Stimulated activated CD4-positive, alpha-beta T cell treated with anti-CD3 and anti-CD28 coated beads, Interleukin-15, amount 100 ng/mL, for 24 hours (primary cell): ENCODE measurements around the gene USP12.
"Not testable (repeated sequence)": the region's sequence is repeated elsewhere in the genome, so short reads cannot be mapped to it uniquely, and the experiment has no call there.

ENCODE experiments used
- DNase-seq: peaks from one replicate; pipeline ENCODE4 v3.0.0-alpha.2; 2020

The USP12 gene, protein sequence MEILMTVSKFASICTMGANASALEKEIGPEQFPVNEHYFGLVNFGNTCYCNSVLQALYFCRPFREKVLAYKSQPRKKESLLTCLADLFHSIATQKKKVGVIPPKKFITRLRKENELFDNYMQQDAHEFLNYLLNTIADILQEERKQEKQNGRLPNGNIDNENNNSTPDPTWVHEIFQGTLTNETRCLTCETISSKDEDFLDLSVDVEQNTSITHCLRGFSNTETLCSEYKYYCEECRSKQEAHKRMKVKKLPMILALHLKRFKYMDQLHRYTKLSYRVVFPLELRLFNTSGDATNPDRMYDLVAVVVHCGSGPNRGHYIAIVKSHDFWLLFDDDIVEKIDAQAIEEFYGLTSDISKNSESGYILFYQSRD

DNA sequence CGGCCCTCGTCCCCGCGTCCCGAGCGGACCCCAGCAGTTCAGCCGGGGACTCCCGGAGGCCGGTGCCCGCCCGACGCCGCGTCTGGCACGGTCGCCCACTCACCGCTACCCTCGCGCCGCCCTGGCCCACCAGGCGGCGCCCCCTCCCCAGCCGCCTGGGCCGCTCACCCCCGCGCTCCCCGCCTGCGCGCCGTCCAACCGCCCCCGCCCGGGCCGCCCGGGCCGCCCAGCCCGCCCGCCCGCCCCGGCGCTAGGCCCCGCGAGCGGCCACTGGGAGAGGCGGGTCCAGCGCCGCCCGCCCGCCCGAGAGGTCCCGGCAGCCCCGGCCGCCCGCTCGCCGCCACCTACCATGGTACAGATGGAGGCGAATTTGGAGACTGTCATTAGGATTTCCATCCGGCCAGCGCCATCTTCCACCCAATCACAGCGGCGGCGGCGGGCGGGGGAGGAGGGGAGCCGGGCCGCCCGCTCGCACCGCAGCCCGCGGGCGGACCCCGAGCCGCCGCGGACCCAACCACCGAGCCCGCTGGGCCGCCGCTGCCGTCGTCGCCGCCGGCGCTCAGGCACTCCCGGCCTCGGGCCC, at the start of gene USP12:
Gene USP12 (minus strand): TSS at position 568 of the 583 bp plus-strand sequence. CDS start 172 bp downstream, at position 396.
- peak; percentile 52 for DNase-seq

DNA sequence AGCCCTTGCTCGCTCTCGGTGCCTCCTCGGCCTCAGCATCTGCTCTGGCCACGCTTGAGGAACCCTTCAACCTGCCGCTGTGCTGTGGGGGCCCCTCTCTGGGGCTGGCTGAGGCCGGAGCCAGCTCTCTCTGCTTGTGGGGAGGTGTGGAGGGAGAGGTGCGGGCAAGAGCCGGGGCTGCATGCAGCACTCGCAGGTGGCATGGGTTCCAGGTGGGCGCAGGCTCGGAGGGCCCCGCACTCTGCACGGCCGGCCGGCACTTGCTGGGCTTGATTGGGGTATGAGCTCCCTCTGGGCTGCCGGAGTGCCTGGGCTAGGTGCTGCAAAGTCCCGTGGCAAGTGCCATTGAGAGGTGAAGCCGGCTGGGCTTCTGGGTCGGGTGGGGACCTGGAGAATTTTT, 48.0 kb upstream of the USP12 start:
- DNase-seq: no peak

DNA sequence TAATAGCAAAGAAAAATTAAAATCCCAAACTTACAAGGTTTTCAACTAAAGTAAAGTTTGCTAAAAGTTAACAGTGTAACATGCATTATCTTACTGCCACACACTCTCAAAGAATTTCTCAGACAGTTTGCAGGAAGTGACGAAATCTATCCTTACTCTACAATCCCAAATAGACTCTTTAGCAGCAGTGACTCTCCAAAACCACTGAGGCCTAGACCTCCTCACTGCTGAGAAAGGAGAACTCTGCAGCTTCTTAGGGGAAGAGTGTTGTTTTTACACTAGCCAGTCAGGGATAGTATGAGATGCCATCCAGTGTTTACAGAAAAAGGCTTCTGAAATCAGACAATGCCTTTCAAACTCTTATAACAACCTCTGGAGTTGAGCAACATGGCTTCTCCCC, 47.2 kb upstream of the USP12 start:
- DNase-seq: not testable (repeated sequence)

DNA sequence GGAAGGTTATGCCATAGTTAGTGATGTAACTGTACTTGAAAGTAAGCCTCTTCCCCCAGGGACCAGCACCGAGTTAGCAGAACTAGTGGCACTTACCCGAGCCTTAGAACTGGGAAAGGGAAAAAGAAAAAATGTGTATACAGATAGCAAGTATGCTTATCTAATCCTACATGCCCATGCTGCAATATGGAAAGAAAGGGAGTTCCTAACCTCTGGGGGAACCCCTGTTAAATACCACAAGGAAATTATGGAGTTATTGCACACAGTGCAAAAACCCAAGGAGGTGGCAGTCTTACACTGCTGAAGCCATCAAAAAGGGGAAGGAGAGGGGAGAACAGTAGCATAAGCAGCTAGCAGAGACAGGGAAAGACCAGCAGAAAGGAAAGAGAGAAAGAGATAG, 46.2 kb upstream of the USP12 start:
- not testable (repeated sequence) for DNase-seq

DNA sequence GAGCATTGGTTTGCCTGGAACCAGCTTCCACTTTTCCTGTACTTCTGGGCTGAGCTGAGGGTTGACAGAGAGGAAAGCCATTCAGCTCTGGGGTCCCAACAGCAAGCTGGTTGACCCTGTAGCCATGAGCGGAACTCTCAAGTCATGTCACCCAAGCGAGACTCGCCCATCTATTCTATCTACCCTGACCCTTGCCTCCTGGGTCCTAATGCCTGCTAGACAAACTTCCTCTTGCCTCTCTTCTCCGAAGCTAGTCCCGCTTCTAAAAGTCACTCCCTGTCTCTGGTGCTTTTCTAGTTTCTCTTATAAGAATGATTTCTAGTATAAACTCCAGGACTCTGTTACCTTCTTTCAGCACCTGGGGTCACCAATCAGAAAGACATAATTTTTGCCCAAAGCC, 41.8 kb upstream of the USP12 start:
- DNase-seq: not testable (repeated sequence)

DNA sequence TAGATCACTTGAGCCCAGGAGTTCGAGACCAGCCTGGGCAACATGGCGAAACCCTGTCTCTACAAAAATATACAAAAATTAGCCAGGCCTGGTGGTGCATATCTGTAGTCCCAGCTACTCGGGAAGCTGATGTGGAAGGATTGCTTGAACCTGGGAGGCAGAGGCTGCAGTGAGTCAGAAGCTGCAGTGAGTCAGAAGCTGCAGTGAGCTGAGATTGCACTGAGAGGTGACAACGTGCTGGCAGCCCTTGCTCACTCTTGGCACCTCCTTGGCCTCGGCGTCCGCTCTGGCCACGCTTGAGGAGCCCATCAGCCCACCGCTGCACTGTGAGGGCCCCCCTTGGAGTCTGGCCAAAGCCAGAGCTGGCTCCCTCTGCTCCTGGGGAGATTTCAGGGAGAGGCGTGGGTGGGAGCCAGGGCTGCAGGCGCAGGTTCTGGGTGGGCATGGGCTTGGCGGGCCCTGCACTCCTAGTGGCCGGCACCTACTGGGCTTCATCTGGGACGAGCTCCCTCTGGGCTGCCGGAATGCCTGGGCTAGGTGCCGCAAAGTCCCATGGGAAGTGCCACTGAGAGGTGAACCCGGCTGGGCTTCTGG, 40.3 kb upstream of the USP12 start:
- DNase-seq: no peak

DNA sequence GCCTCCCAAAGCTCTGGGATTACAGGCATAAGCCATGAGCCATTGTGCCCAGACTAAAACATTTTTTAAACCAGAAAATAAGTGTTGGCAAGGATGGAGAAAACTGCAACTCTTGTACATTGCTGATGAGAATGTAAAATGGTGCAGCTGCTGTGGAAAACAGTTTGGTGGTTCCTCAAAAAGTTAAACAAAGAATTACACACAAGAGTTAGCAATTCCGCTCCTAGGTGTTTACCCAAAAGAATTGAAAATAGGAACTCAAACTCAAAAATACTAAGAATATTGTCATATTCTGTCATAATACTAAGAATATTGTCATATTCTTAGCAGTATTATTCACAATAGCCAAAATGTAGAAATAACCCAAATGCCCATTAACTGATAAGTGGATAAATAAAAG, 39.7 kb upstream of the USP12 start:
- no peak for DNase-seq

DNA sequence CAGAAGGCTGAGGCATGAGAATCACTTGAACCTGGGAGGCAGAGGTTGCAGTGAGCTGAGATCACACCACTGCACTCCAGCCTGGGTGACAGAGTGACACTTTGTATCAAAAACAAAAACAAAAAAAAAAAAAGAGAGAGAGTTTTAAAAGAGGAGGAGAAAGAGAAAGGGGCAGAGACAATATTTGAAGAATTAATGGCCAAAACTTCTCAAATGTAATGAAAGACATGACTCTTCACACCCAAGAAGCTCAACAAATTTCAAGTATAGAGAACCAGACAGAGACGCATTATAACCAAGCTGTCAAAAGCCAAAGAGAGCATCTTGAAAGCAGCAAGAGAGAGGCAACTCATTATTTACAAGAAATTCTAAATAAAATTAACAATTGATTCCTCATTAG, 36.9 kb upstream of the USP12 start:
- DNase-seq: no peak

DNA sequence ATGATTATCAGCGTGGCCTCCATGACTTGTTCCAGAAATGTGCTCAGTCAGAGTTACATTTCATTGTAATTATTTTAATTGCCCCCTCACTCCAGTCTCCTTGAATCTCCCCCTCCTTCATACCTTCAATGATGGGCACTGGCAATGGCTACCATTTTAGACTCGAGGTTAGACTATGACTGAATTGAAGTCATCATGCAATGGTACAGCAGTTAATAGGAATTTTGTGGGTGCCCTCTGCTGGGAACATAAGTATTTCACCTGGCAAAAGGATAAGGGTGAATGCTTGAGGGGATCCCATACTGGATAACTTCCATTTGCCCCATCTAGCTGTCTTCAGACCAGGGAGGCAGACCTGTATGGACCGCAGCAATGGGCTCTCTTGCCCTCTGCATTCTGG, 32.2 kb upstream of the USP12 start:
- no peak for DNase-seq

DNA sequence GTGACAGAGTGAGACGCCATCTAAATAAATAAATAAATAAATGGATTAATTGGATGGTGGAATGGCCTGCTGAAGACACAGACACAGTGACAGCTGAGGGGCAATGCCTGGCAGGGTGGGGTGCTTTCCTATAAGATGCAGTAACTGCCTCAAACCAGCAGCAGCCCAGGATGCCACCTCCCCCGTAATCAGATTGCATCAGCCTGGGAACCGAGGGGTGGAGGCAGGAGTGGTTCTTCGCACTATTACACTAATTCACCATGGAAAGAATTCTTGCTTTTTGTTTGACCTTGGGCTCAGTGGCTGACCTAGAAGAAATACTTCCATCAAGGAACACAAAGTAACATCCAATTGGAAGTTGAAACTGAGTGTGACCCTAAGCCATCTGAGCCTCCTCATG, 31.6 kb upstream of the USP12 start:
- DNase-seq: no peak

DNA sequence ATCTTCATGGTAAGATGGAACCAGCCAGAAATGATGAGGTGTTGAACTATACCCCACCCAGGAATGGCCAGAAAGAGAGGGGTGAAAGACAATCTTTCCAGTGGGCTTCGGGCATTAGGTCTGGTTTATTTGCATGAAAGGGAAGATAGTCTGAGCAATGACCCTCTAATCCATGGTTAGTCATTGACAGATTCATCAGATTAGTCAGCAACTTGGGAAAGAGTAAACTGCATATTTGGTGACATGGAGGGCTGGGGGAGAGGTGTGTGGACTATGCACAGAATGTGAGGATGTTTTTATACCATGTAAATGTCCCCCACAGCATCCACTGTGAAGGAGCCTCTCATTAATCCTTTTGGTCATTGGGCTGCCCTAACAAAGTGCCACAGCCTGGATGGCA, 30.1 kb upstream of the USP12 start:
- DNase-seq: no peak

DNA sequence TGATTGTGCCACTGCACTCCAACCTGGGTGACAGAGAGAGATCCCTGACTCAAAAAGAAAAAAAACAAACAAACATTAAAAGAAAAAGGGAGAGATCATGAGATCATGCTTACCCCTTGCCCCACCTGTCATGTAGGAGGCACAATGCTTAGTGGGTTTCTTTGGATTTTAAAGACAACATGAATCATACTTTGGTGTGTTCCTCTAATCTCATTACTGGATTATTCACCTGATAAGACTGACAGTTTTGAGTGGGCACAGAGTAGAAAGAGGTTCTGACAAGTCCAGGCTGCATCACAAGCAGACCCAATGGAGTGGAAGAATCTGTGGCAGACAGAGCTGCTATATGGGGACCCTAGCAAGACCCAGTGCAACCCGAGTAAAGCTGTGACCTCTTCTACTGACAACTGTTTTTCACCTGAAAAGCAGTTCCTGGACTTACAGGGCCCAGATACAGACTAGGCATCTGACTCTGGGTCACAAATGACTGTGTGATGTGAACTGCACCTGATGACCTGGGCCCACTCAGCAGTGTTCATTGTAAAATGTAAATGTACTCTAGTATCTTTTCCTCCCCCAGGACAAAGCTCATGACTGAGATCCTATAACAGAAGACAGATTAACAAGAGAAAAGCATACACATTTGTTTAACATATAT, 28.9 kb upstream of the USP12 start:
- no peak for DNase-seq

DNA sequence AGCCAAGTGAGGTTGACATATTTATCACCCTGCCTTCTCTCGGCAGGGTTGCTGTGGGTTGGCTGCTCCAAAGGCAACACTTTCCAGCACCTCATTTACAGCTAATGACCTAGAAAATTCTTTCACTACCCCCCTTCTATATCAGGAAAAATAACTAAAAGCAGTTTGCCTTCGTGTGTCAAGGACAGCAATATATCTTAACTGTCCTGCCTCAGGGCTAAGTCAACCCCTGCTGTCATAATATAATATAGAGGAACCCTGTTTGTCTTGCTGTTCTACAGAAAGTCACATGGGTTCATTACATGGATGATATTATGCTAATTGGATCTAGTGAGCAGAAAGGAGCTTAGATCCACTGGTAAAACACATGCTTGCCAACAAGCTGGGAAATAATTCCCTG, 28.1 kb upstream of the USP12 start:
- no peak for DNase-seq

DNA sequence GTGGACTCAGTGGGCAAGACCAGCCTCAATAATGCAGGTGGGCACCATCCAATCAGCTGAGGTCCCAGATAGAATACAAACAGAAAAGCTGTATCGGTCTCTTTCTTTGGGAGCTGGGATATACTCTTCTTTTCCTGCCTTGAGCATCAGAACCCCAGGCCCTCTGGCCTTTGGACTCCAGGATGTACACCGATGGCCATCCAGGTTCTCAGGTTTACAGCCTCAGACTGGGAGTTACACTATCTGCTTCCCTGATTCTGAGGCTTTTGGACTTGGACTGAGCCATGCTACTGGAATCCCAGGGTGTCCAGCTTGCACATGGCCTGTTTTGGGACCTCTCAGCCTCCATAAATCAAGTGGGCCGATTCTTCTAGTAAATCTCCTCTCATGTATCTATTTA, 27.6 kb upstream of the USP12 start:
- DNase-seq: no peak

DNA sequence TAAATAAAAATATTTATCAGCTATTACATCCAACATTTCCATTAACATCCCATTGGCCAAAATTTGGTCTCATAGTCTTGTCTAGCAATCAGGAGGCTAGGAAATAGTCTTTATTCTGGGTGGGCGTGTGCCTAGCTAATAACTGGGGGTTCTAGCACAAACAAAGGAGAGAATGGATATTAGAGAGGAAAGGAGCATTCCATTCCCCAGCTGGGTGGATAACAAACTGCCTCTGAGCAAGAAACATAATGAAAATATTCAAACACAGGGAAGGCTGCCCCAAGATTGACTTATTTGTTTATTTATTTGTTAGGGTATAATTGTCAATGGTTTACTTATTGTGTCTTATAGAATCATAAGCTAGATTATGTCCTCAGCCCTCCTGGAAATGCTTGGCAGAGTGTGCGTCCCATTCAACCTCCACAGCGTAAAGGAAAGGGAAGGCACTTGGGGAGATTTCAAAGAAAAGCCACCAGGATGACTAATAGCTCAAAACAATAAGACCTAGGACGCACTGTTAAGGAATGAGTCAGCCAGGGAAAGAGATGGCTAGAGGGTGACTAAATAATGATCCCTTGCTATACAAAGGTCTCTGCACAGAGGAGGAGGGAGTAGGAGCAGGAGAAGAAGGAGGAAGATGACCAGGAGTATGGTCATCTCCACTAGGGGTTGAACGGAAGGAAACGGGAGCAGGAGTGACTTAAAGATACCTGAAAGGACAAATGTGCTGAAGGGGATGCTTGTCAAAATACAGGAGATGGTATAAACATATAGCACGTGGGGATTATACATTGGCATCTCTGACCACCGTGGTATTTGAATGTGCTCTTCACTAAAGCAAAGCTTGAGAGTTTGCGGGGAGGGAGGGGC, 23.5 kb upstream of the USP12 start:
- no peak for DNase-seq

DNA sequence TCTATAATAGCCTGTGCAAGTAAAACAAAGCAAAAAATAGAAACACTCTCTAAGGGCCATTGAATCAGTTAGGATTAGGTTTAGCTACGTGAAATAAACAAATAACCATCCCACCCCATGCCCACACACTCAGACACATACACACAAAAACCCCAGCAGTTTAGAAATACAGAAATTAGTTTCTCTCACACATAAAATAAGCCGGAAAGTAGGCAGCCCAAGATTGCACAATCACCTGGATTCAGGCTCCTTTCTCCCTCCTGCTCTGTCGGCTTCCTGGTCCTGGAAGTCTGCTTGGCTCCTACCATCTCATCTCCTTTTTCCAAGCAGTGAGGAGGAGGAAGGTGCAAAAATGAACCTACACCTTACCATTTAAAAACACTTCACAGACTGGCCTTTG, 22.6 kb upstream of the USP12 start:
- DNase-seq: no peak

DNA sequence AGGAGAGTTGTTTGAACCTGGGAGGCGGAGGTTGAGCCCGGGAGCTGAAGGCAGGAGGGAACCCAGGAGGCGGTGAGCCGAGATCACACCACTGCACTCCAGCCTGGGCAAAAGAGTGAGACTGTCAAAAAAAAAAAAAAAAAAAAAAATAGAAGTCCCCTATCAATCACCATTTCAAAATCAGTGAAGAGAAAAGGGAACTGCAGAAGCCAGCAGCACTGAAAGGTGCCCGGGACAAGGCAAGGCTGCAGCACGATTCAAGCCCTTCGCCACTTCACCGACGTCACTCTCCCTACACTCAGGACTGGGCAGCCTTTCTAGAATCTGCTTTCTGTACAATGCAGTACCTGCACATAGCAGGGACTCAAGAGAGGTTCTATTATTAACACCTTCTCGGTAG, 21.9 kb upstream of the USP12 start:
- DNase-seq: no peak

DNA sequence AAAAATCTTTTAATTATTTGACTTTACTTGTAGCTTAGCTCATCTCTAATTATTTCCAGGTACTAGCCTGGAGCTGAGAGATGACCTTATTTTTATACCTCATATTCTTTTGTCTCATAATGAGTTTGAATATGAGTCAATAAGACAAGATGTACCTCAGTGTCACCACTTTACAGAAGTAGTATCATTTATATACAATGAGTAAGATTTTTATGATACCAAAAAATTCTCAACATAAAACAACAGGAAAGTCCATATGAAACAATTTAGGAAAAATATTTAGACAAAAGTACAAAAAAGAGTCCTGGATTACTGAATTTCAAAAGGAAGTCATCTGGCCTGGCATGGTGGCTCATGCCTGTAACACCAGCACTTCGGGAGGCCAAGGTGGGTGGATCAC, 21.4 kb upstream of the USP12 start:
- no peak for DNase-seq

DNA sequence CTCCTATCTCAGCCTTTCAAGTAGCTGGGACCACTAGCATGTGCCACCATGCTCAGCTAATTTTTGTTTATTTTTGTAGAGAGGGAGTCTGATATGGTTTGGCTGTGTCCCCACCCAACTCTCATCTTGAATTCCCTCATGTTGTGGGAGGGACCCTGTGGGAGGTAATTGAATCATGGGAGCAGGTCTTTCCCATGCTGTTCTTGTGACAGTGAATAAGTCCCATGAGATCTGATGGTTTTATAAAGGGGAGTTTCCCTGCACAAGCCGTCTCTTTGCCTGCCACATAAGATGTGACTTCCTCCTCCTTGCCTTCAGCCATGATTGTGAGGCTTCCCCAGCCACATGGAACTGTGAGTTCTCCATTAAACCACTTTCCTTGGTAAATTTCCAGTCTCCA, 20.8 kb upstream of the USP12 start:
- not testable (repeated sequence) for DNase-seq

DNA sequence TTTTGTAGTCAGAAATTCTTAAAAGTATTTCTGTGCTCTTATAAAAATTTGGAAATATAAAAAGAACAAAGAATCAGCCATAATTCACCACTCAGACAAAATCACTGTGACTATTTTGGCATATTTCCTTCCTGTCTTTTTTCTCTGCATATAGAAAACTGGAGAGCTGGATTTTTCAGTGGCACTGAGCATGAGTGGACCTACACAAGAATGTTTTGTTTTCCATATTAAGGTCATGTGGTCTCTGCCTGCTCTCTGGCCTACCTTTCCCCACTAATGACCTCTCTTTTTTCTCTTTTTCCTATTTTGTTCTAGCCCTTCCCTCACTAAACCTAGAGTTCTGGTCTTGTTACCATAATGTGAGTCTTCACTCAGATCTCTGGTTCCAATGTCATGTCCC, 17.6 kb upstream of the USP12 start:
- no peak for DNase-seq

DNA sequence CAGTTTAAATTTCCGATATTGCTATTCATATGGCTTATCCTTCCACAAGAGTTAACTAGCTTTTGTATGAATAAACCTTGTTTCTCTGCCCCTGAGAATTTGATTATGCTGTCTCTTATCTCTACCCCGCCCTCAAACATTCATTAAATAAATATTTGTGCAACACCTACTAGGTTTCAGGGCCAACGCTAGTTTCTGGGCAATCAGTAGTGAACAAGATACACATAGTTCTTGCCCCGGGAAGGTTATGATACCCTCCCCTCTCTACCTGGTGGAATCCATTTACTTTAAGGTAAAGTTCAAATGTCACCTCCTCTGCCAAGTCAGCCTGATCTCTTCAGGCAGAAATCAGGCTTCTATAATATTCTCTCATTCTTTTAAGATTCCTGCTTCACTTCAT, 16.6 kb upstream of the USP12 start:
- no peak for DNase-seq

DNA sequence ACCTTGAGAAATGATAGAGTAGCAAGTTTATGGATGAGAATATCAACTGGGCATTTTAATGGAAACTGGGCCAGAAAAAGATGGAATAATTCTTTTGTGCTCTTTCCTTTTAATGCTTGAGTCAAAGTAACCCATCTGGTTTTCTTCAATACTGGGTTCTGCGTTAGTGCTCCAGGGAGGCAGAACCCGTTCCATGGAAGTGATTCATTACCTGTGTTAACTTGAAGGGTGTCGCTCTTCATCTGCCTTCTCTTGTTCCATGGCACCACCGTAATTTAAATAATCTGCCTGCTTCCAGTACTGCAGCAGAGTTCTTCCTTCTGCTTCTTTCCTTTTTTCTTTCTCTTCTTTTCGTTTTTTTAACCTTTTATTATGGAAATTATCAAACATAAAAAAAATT, 14.7 kb upstream of the USP12 start:
- no peak for DNase-seq

DNA sequence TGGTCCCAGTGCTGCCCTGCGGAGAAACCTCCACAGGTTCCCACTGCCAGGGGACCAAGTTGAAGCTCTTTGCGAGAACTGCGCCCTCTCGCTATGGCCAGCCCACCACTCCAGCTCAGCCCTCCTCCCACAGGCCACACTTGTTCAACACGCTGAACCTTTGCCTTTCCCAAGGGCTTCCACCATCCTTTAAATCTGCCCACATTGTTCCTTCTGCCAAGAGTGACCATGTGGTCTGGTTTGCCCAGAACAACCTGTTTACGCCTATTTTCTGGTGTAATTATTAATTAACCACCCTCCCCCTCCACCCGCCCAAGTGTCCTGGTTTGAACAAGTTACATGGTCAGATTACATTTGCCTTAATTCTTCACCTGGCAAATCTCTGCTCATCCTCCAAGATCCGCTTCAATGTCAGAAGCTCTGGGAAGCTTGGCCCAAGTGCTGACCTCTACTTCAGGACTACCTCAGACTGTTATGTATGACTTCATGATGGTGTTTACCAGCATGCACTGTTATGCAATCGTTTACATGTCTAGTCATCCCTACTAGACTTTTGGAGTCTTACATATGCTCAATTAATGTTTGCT, 12.0 kb upstream of the USP12 start:
- no peak for DNase-seq
